ENCODE results near the gene CSMD2.

CSMD2 gene

GRCh38 chr1:33561576-33561975 lies 603.5 kb downstream of the CSMD2 start:
- no peak for DNase-seq (ENCODE audit: low spot score)
- no peak for TF ChIP-seq CTCF (IDR thresholded peaks at IDR 0.05)
- Histone ChIP-seq H3K27ac (no peak overlapping the region), H3K4me3 (no peak overlapping the region)

GRCh38 chr1:33560680-33561079 lies 604.4 kb downstream of the CSMD2 start:
- no peak for TF ChIP-seq CTCF (IDR thresholded peaks at IDR 0.05)
- no peak overlapping the region for H3K27ac ChIP-seq
- H3K4me3 ChIP-seq, result no peak overlapping the region
- no peak for DNase-seq (ENCODE audit: low spot score)

- DNase-seq (ENCODE audit: low spot score), result no peak
- no peak for TF ChIP-seq CTCF (IDR thresholded peaks at IDR 0.05)
- no peak overlapping the region for H3K27ac ChIP-seq
- no peak overlapping the region for H3K4me3 ChIP-seq
These were observed 616.3 kb downstream of the CSMD2 start for GRCh38 chr1:33548721-33549120.

GRCh38 chr1:33548319-33548718 lies 616.7 kb downstream of the CSMD2 start:
- H3K27ac ChIP-seq, result no peak overlapping the region
- DNase-seq (ENCODE audit: low spot score), result no peak
- no peak overlapping the region for H3K4me3 ChIP-seq
- no peak for TF ChIP-seq CTCF (IDR thresholded peaks at IDR 0.05)

- H3K4me3 ChIP-seq, result no peak overlapping the region
- DNase-seq (ENCODE audit: low spot score), result no peak
- no peak for TF ChIP-seq CTCF (IDR thresholded peaks at IDR 0.05)
- H3K27ac ChIP-seq, result no peak overlapping the region
These were observed 617.5 kb downstream of the CSMD2 start for GRCh38 chr1:33547576-33547975.

- no peak for TF ChIP-seq CTCF (IDR thresholded peaks at IDR 0.05)
- no peak for DNase-seq (ENCODE audit: low spot score)
- Histone ChIP-seq H3K27ac (no peak overlapping the region), H3K4me3 (no peak overlapping the region)
These were observed 623.1 kb downstream of the CSMD2 start for GRCh38 chr1:33541966-33542365.

- Histone ChIP-seq H3K4me3 (no peak overlapping the region), H3K27ac (no peak overlapping the region)
- no peak for DNase-seq (ENCODE audit: low spot score)
- no peak for TF ChIP-seq CTCF (IDR thresholded peaks at IDR 0.05)
These were observed 627.1 kb downstream of the CSMD2 start for GRCh38 chr1:33537885-33538284.

Measured in coronary artery (tissue), 2 donors.